K562 (cell line): ENCODE results near the gene RPTOR. TPM values are rescaled to one million over a fixed set of nuclear protein-coding genes. Genes with fewer than 3 reads are reported as not detected.

Source experiments
- BACH1 ChIP-seq: fragments of 200-800 bp; sonication (Bioruptor generic); IDR thresholded peaks from 2 replicates; pipeline ENCODE4 v1.6.1; 2016; ENCODE audit warnings: missing genetic modification characterization, missing compliant biosample characterization
- HDAC8 ChIP-seq: fragments of 450-650 bp; IDR thresholded peaks from 2 replicates; pipeline ENCODE4 v1.6.1; 2016; ENCODE audit warnings: mild to moderate bottlenecking, missing genetic modification characterization, moderate library complexity, missing compliant biosample characterization
- ZNF134 ChIP-seq: fragments of 250-450 bp; sonication (Bioruptor Pico); conservative IDR thresholded peaks from 2 replicates; pipeline ENCODE4 v1.4.0; 2020
- ZNF324 ChIP-seq: fragments of 250-450 bp; sonication (Bioruptor Pico); IDR thresholded peaks from 2 replicates; pipeline ENCODE4 v1.4.0; 2020; ENCODE audit warnings: mild to moderate bottlenecking
- polyA plus RNA-seq, 8 experiments: library from polyadenylated mRNA; depleted of rRNA in 4 of 8; stranded (reverse) in 5 of 8; unstranded in 3 of 8; fragments of >200 nt; fragmentation: Nextera tagmentation in 2 of 8; fragmentation: Illumina TruSeq in 1 of 8; extraction: Ambion mirVana in 2 of 8; extraction: Trizol in 1 of 8; gene quantifications; 2 replicates each; pipeline versions ENCODE4 v1.2.1 to v1.2.3, GENCODE V29; 2011 to 2014; ENCODE audit warnings: inconsistent platforms in 1 of 8, missing spikeins in 1 of 8
- total RNA-seq, 7 experiments: library from RNA; depleted of rRNA in 6 of 7; stranded (reverse); fragments of >200 nt in 6 of 7; fragmentation: Illumina TruSeq in 2 of 7; extraction: Trizol in 2 of 7; gene quantifications; 2 replicates each; pipeline versions ENCODE4 v1.2.1 to v1.2.3, GENCODE V29; 2011 to 2021; ENCODE audit warnings: low replicate concordance in 1 of 7
- TF ChIP-seq, protein P1 (sequence below): fragments of 250-450 bp; sonication (Bioruptor Pico); IDR thresholded peaks from 2 replicates; pipeline ENCODE4 v1.5.0; 2020; ENCODE audit warnings: mild to moderate bottlenecking, borderline replicate concordance
- TF ChIP-seq, protein P2 (sequence below): sonication (generic); formaldehyde crosslinking; IDR thresholded peaks from 2 replicates; pipeline ENCODE4 v1.8.1; 2023; ENCODE audit warnings: mild to moderate bottlenecking, missing genetic modification reagents
- TF ChIP-seq, protein P3 (sequence below): fragments of 450-650 bp; formaldehyde crosslinking; IDR thresholded peaks from 2 replicates; pipeline ENCODE4 v1.4.0; 2020; ENCODE audit warnings: mild to moderate bottlenecking, moderate library complexity

RPTOR gene
- total and polyA plus RNA-seq, 9 of the 15 experiments (the other 6 are each of a cell fraction or from before 2014, with no cell fraction given), result 0.24 to 54.1 (median 10.2) TPM

DNA sequence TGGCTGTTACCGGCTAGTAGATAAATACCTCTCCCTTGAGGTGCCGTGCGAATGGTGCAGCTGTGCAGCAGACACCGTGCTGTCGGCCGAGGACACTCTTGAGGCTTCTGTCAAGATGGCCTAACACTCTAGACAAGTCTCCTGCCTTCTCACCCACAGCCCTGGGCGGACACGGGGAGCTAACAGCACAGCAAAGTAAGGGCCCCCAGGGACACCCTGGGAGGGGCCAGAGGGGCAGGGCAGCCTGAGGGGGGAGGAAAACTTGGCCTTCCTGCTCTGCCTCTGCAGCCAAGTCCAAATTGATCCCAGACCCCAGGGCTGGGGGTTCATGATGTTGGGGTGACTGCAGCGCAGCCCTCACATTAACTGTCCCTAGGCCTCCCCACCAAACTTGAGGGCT lies 210.2 kb downstream of the RPTOR start (continued):
- TF ChIP-seq, protein P1, sequence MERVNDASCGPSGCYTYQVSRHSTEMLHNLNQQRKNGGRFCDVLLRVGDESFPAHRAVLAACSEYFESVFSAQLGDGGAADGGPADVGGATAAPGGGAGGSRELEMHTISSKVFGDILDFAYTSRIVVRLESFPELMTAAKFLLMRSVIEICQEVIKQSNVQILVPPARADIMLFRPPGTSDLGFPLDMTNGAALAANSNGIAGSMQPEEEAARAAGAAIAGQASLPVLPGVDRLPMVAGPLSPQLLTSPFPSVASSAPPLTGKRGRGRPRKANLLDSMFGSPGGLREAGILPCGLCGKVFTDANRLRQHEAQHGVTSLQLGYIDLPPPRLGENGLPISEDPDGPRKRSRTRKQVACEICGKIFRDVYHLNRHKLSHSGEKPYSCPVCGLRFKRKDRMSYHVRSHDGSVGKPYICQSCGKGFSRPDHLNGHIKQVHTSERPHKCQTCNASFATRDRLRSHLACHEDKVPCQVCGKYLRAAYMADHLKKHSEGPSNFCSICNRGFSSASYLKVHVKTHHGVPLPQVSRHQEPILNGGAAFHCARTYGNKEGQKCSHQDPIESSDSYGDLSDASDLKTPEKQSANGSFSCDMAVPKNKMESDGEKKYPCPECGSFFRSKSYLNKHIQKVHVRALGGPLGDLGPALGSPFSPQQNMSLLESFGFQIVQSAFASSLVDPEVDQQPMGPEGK (CRISPR knock-in tag), result no peak
- TF ChIP-seq ZNF134 (CRISPR knock-in tag) (no peak), BACH1 (tag) (no peak), HDAC8 (no peak), ZNF324 (CRISPR knock-in tag) (no peak)
- TF ChIP-seq, protein P2, sequence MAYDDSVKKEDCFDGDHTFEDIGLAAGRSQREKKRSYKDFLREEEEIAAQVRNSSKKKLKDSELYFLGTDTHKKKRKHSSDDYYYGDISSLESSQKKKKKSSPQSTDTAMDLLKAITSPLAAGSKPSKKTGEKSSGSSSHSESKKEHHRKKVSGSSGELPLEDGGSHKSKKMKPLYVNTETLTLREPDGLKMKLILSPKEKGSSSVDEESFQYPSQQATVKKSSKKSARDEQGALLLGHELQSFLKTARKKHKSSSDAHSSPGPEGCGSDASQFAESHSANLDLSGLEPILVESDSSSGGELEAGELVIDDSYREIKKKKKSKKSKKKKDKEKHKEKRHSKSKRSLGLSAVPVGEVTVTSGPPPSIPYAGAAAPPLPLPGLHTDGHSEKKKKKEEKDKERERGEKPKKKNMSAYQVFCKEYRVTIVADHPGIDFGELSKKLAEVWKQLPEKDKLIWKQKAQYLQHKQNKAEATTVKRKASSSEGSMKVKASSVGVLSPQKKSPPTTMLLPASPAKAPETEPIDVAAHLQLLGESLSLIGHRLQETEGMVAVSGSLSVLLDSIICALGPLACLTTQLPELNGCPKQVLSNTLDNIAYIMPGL (CRISPR knock-in tag), result no peak
- TF ChIP-seq, protein P3, sequence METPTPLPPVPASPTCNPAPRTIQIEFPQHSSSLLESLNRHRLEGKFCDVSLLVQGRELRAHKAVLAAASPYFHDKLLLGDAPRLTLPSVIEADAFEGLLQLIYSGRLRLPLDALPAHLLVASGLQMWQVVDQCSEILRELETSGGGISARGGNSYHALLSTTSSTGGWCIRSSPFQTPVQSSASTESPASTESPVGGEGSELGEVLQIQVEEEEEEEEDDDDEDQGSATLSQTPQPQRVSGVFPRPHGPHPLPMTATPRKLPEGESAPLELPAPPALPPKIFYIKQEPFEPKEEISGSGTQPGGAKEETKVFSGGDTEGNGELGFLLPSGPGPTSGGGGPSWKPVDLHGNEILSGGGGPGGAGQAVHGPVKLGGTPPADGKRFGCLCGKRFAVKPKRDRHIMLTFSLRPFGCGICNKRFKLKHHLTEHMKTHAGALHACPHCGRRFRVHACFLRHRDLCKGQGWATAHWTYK (CRISPR knock-in tag), result no peak
